IPS-18c (cell line): ENCODE results near the gene TOP1.
A peak's percentile ranks its signal among the peaks of the same experiment; 100 is the strongest.

Experiments
- H3K4me3 ChIP-seq: 2 replicates; pipeline ENCODE4 v1.7.0; 2013; ENCODE audit warnings: low read depth, mild to moderate bottlenecking, low read length, moderate library complexity; ENCODE audit not compliant: insufficient read depth
- H3K9me3 ChIP-seq: one replicate; pipeline ENCODE4 v1.6.1; 2013; ENCODE audit warnings: mild to moderate bottlenecking, low read length, moderate library complexity; ENCODE audit not compliant: control insufficient read depth, insufficient read depth

TOP1 gene

DNA sequence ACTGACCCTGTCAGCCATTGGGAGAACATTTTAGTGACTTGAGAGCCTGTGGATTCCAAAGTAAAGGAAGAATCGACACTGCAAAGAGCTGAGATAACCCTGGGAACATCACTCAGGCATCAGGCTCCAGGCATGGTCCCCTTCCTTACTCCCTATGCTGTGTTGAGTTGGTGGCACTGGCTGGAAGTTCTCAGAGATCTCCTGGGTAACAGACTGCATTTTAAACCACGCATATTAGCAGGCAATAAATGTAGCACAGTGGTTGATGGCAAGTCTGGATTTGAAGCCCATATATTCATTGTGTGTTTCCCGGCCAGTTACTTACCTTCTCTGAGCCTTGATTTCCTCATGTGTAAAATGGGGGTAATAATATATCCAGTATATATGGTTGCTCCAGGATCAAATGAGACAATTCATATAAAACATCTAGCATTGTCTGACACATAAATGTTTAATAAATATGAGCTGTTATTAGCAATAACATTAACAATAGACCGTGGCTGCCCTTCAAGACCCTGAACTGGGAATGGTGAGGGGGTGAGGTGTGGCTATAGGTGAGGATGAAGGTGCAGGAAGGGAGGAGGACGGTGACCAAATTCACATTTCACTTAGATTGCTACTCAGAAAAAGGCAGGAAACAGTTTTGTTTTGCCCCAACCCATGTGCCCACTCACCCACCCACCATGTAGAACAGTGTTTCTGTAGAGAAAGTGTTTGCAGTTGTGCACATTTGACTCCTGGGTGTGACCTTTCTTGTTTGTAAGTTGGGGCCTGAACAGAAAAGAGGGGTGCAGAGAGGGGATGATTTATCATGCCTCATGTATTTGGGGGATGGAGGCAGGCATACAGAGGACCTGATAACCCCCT is 110.8 kb downstream of the TOP1 start:
- Histone ChIP-seq H3K4me3 (peak overlapping the region; percentile 96; the same call in 1 of the 2 replicates), H3K9me3 (no peaks in the 10 kb centered on the region)

DNA sequence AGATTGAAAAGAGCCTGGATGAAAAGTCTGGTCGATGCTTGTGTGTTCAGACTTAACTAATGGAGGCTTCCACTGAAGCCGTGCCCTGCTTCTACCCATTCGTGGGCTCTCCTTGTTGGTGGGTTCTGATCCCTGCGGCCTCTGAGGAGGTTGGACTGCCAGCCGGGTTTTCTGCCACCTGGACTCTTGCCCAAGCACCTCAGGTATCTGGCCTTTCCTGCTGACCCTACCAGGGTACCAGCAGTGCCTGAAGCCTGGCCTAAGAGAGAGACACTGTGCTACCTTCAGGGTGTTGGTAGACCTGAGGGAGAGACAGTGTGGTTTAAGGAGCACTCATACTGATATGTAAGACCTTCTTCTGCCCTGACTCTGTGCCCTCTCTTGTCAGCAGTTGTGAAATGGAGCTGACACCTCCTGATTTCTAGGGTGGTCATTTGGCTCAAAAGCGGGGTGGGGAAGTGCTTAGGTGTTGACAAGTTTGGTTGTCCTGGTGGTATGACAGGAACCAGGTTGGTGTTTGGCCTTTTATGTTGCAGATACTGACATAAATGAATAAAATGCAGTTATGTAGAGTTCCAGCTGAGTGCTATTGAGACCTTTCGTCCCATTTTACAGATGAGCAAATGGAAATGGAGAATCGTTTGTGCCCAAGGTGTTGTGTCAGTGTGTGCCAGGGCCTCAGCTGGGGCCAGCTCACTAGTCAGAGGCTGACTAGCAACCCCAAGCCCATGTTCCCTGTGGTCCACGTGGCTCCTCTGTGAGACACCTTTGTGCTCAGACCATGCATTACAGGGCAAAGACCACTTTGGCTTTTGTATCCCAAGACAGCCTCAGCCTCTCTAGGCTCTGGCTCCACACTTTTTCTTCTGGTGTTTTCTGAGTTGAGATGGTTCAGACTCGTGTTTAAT is 111.9 kb downstream of the TOP1 start:
- H3K4me3 ChIP-seq = no peak overlapping the region; the same call in 1 of the 2 replicates

DNA sequence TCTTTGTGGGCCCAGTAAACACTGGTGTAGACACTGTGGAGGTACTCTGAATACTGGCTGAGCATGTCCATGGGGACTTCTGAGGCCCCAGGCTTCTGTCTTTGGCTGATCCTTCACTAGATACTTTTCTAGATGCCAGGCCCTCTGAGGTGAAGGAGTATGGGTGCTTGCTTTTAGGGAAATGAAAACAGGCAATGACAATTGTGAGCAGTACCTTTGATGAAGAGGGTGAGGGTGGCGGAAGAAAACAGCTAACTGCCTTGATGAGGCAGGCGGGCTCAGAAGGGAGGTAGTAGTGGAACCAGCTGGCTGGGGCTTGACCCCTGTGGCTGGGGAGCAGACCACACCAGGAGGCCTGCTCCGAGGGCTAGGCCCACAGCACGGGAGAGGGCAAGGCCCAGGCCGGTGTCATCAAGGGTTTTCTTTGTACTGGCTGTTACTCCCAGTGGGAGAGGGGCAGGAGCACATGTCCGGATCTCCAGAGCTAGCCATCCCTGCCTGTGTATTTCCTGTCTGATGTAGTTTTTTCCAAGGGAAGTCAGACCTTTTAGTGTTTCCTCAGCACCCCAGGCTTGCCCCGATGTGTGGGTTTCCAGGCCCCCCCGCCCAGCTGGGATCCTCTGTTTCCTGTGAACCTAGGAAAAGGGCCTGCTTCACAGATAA is 112.7 kb downstream of the TOP1 start:
- Histone ChIP-seq H3K4me3 (no peak overlapping the region), H3K9me3 (no peaks in the 10 kb centered on the region)

More for the DNA sequence above, 111.9 kb downstream of the TOP1 start:
- H3K9me3 ChIP-seq = no peaks in the 10 kb centered on the region

DNA sequence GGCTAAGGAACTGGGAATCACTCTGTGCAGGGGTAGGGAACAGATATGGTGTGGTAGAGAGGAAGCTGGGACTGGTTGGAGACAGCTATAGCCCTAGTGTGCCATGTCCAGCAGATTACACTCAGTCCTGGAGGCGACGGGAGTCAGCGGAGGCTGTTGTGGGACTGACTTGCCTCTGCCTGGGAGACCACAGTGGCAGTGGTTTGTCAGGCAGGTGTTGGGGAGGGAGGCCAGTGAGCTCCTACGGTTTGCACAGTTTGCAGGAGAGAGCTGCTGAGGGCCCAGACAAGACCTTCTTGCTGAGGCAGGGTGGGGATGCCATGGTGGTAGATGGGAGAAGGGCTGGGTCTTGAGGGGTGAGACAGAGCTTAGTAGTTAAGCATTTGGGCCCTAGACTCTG is 113.6 kb downstream of the TOP1 start:
- Histone ChIP-seq H3K4me3 (no peak overlapping the region), H3K9me3 (no peaks in the 10 kb centered on the region)

DNA sequence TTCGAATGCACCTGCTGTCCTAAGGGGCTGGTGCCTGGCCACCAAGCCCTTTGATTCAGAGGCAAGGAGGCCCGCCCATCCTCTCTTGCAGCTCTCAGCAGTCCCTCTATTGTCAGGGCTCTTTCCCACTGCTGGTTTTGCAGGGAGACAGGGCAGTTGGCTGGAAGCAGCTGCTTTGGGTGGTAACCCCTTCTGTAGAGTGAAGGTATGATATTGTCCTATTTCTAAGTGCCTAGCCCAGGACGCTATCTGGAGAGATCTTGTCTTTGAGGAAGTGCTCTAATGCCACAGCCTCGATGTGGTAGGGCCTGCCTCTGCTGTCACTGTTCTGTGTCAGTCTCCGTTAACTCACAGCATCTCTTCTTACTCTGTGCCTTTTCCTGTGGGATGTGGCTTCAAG is 114.3 kb downstream of the TOP1 start:
- no peaks in the 10 kb centered on the region for H3K9me3 ChIP-seq
- no peak overlapping the region for H3K4me3 ChIP-seq

DNA sequence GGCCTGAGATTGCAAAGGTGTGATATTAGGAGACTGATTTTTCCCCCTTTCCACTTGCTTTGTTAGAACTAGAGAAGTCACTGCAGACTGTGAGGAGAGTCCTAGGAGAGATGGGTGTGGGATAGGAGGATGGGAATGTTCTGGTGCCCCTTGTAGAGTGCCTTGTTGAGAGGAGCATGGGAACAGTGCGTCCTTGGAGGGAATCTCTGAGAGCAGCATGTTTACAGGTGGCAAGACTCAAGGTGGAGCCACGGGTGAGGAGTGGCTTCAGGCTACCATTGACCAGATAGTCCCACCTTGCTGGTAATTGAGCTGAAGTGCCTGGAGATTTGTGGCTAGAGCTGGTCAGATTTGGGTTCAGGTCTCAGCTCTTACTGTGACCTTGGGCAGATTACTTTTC is 114.7 kb downstream of the TOP1 start:
- Histone ChIP-seq H3K9me3 (no peaks in the 10 kb centered on the region), H3K4me3 (no peak overlapping the region)

DNA sequence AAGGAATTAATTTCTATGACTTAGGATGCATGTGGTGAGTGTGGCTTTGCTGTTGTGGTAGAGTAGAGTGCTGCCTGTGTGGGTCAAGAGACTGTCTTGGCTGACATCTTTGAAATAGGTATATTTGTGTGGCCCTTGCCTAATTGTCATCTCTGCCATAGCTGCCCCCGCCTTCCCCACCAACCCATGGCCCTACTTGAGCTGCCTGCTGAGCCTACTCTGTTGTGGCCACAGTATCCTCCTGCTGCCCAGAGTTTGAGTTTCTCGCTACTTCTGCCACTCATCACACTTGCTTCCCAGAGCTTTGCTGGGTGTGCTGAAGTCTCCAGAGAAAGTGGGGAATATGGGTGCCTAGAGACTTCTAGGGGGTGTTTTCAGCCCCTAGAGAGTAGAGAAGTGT is 116.7 kb downstream of the TOP1 start:
- no peak overlapping the region for H3K4me3 ChIP-seq
- H3K9me3 ChIP-seq = no peaks in the 10 kb centered on the region

DNA sequence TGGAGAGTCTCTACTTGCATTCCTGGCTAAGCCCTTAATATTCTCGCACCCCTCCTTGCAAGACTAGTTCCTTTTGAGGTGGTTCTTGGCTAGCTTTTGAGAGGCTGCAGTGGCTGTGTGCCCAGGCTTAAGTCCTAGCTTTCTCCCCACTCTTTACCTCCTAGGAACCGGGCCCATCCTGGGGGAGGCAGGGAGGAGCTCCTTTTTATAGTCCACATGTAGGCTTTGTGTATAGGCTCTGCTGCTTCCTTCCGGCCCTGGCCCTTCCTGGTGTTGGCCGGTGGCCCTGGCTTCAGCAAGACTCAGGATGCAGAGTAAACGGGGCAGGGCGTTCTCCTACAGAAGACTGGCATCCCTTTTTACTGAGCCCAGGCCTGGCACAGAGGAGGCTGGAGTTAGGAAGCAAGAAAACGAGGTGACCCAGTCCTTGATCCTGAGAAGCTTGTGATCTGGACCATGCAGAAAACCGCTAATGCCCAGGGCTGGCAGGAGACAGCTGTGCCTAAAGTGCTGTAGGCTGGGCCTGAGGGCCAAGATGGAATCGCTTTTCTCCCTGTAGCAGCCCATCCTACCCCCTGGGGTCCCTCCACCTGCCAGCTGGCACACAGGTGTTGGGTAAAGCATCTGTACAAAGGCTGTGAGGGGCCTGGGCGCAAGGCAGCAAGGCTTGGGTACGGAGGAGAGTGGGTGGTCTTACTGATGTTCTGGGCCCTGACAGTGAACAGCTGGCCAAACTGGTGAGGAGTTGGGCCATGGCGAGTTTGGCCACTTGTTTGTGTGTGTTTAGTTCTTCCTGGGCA is 117.4 kb downstream of the TOP1 start:
- no peaks in the 10 kb centered on the region for H3K9me3 ChIP-seq
- no peak overlapping the region for H3K4me3 ChIP-seq

DNA sequence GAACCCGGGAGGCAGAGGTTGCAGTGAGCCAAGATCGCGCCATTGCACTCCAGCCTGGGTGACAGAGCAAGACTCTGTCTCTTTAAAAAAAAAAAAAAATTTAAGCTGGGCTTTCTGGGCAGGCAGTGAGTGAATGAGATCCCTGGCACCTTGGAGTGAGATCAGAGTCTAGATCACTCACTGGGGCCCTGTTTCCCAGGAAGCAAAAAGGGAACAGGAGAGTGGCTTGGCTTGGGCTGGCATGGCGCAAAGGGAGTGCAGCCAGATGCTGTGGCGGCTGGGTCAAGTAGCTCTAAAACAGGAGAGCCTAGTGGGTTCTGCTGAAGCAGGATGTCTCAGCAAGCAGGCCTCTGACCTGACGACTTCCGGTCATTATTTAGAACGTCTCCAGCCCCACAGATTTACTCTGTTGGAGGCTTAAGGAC is 119.2 kb downstream of the TOP1 start:
- Histone ChIP-seq H3K9me3 (no peaks in the 10 kb centered on the region), H3K4me3 (no peak overlapping the region)

DNA sequence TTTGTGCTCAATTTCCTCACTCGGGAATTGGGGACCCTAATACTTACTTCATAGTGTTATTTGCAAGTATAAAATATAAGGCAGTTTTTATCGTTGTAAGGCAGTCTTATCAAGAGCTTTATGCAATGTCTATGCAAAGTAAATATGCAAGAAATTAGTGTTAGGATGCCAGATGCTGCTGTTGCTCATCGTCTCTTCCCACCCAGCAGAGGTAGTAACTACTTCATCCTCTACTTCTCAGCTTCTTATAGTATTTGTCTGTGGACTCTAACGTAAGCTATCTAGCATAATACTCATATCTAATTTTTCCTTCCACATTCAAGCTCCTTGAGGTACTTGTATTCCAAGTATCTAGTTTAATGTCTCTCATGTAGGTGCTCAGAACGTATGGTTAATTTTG is 120.3 kb downstream of the TOP1 start:
- Histone ChIP-seq H3K4me3 (no peak overlapping the region), H3K9me3 (peaks cover under 1% of the 10 kb centered on the region)

DNA sequence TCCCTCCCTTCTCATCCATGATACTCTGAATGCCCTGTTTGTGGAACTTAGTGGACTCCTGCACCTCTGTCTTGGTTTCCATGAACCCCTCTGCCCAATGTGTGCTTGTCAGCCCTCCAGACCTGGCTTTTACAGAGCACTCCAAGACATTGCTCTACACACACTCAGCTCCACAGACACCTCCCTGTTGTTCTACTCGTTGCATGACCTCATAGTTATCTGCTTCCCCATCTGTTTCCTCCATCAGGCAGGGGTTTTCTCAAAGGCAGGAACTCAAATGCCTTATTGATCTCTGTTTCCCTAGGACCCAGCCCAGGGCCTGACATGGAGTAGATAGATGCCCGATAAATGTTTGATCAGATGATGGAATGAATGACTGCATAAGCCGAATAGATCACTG is 122.0 kb downstream of the TOP1 start:
- Histone ChIP-seq H3K9me3 (peaks cover 2% of the 10 kb centered on the region), H3K4me3 (no peak overlapping the region)

DNA sequence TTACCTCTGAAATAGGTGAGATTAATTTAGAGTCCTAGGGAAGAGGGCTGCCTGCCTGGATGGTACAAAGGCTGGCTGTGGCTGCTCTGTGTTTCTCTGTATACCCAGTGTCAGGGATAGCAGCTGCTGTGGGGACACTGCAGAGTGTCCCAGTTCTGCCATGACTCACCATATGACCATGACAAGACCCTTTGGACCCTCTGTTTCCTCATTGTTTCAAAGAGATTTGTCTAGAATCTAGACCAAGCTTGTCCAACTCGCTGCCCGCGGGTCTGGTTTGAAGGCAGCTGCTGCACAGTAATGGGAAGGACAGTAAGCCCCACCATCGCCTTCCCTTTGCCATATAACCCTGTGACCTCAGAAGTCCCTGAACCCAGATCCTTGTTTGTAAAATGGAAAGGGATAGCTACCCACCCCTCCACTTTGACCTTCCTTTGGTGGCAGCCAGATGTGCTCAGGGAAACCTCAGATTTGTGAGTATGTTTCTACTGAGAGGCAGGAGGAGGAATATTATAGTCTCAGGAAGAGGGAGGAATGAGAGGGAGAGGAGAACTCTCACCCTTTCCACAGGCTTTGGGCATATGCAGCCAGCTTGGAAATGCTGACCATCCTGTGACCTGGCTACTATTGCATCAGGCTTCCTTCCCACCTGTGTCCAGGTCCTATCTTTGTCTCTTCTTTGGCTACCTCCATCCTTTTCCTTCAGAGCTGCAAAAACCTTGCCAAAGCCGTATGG is 122.7 kb downstream of the TOP1 start:
- H3K4me3 ChIP-seq = no peak overlapping the region
- peaks cover 2% of the 10 kb centered on the region for H3K9me3 ChIP-seq

DNA sequence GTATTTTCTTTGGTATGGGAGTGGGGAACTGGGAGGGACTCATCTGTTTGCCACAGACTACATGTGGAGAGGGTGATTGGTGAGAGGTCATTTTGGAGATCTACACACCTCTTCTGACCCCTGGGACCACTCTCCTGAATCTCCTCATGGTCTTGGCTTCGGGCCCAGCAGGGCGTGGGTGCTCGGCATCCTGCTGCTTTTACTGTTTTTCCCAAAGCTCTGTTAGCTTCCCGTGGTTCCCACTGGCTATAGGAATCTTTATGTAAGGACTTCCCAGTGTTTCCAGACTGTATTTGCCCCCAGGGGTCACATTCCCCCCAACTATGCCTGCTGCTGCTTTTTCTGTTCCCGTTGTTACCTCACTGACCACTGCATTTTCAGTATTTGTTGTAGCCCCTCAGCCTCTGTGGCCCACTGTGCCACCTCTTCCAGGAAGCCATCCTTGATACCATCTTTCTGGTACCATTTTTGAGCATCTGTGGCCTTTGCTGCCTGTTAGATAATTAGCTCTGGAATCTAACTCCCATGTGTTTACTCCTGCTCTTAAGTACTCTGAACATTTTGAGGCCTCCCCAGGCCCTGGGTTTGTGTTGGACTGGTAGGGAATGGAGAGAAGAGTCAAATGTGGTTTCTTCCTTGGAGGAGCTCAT is 123.6 kb downstream of the TOP1 start:
- peaks cover 2% of the 10 kb centered on the region for H3K9me3 ChIP-seq
- H3K4me3 ChIP-seq = no peak overlapping the region

DNA sequence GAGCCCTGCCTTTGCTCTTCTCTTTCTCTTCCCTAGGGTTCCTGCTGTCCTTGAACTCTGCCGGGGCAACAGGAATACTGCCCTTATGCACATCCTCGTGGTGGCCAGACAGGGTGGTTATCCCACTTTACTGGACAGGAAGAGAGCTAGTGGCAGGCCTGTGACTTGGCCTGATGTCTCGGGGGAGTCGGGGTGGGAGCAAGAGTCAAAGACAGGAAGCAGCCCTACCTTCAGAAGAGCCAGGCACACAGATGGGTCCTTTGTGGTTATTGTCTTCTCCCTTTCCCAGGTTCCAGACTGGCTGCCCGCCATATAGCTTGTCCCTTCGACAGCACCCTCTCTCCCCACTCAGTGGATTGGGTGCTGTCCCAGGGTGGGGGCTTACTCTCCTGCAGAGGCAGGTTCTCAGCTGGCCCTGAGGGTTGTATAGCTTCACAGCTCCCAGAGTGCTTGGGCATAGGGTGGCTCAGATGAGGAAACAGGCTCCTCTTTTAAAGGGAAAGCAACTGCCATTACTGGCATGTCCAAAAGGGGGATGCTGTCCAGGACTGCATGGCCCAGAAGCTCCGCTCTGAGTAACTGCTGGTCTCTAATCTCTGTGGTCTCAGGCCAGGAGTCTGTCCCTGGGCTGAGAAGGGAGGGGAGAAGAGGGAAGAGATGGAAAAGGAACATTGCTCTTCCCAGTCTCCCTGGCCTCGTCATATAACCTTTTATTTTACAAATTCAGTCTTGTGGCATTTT is 126.0 kb downstream of the TOP1 start:
- Histone ChIP-seq H3K4me3 (no peak overlapping the region), H3K9me3 (peaks cover 2% of the 10 kb centered on the region)

DNA sequence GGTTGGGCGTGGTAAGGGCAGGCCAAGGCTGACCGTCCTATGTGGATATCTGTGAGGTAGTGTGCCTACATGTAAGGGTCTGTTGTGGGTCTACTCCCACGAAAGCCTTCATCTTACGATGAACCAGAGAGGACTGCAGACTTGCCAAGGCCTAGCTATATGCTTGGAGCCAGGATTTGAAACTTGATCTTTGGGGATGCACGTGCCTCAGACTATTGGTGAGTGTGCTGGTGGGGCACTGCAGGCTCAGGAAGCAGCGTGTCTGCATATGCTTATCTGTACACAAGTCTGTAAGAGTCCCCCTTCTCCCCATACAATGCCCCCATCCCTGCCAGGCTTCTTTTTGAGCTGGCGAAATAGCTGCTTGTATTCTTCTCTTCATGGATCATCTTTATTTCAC is 126.6 kb downstream of the TOP1 start:
- Histone ChIP-seq H3K4me3 (no peak overlapping the region), H3K9me3 (peaks cover 2% of the 10 kb centered on the region)
